ENCODE results near the gene SEC14L5. TPM values are rescaled to one million over a fixed set of nuclear protein-coding genes. Genes with fewer than 3 reads are reported as not detected.

The SEC14L5 gene
- polyA plus RNA-seq, 1 donor from 2014 or later: 0.43 TPM

DNA sequence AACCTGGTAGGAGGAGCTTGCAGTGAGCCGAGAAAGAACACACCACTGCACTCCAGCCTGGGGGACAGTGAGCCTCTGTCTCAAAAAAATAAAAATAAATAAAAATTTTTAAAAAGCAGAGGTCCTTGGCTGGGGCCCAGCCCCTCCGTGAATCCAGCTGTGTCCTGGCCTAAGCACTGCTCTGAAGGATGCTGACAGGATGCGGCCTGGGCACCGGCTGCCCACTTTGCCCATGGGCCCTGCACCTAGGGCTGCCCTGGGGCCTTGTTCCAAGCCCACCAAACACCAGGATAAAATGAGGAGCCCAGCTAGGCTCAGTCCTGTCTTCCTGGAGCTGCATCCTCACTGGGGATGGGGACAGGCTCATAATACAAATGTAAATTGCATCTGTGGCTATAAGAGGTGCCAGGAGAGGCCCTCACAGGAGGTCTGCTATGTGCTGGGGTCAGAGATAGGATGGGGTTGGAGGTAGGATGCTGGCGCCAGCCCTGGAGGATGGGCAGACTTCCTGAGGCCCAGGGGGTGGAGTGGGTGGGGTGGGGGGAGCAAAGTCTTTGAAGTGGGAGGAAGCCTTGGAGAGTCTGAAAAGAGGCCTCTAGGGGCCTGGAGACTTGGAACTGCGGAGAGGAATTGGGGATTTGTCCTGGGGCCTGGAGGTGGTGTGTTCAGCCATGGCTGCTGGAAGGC lies 101.4 kb downstream of the SEC14L5 start:
- Histone ChIP-seq H3K9me3 (ENCODE audit: low read length) (no peaks in the 10 kb centered on the region), H3K9ac (ENCODE audit: low read length) (no peak overlapping the region), H3K79me2 (replicated peaks; ENCODE audit: insufficient read depth, low read length) (no peaks in the 10 kb centered on the region), H3K9me2 (ENCODE audit: insufficient read depth, low read length) (no peaks in the 10 kb centered on the region), H3K4me3 (ENCODE audit: low read length) (no peak overlapping the region), H3F3A (ENCODE audit: insufficient read depth, low read length, poor library complexity, severe bottlenecking) (no peaks in the 10 kb centered on the region), H3K27ac (ENCODE audit: low read length) (no peak overlapping the region), H3K36me3 (ENCODE audit: insufficient read depth, low read length) (no peaks in the 10 kb centered on the region), H3K4me2 (ENCODE audit: low read length) (no peak overlapping the region), H2AFZ (ENCODE audit: low read depth, low read length) (no peak overlapping the region), H3K27me3 (ENCODE audit: insufficient read depth, low read depth, low read length) (no peaks in the 10 kb centered on the region), H4K20me1 (ENCODE audit: insufficient read depth) (no peaks in the 10 kb centered on the region)
- TF ChIP-seq EZH2 (IDR thresholded peaks at IDR 0.05; ENCODE audit: borderline replicate concordance, insufficient read depth, low read length, poor library complexity, severe bottlenecking) (no peak), POLR2AphosphoS5 (IDR thresholded peaks at IDR 0.05) (no peak), MXI1 (conservative IDR thresholded peaks at IDR 0.05; ENCODE audit: poor library complexity, severe bottlenecking) (no peak), EP300 (conservative IDR thresholded peaks at IDR 0.05; ENCODE audit: poor library complexity, severe bottlenecking) (no peak), RAD21 (conservative IDR thresholded peaks at IDR 0.05) (no peak), TAF1 (IDR thresholded peaks at IDR 0.05; ENCODE audit: low read depth) (no peak), SMC3 (conservative IDR thresholded peaks at IDR 0.05; ENCODE audit: poor library complexity) (no peak)
- TF ChIP-seq, protein P1, sequence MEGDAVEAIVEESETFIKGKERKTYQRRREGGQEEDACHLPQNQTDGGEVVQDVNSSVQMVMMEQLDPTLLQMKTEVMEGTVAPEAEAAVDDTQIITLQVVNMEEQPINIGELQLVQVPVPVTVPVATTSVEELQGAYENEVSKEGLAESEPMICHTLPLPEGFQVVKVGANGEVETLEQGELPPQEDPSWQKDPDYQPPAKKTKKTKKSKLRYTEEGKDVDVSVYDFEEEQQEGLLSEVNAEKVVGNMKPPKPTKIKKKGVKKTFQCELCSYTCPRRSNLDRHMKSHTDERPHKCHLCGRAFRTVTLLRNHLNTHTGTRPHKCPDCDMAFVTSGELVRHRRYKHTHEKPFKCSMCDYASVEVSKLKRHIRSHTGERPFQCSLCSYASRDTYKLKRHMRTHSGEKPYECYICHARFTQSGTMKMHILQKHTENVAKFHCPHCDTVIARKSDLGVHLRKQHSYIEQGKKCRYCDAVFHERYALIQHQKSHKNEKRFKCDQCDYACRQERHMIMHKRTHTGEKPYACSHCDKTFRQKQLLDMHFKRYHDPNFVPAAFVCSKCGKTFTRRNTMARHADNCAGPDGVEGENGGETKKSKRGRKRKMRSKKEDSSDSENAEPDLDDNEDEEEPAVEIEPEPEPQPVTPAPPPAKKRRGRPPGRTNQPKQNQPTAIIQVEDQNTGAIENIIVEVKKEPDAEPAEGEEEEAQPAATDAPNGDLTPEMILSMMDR (IDR thresholded peaks at IDR 0.05; ENCODE audit: poor library complexity, severe bottlenecking): no peak
- TF ChIP-seq, protein P2, sequence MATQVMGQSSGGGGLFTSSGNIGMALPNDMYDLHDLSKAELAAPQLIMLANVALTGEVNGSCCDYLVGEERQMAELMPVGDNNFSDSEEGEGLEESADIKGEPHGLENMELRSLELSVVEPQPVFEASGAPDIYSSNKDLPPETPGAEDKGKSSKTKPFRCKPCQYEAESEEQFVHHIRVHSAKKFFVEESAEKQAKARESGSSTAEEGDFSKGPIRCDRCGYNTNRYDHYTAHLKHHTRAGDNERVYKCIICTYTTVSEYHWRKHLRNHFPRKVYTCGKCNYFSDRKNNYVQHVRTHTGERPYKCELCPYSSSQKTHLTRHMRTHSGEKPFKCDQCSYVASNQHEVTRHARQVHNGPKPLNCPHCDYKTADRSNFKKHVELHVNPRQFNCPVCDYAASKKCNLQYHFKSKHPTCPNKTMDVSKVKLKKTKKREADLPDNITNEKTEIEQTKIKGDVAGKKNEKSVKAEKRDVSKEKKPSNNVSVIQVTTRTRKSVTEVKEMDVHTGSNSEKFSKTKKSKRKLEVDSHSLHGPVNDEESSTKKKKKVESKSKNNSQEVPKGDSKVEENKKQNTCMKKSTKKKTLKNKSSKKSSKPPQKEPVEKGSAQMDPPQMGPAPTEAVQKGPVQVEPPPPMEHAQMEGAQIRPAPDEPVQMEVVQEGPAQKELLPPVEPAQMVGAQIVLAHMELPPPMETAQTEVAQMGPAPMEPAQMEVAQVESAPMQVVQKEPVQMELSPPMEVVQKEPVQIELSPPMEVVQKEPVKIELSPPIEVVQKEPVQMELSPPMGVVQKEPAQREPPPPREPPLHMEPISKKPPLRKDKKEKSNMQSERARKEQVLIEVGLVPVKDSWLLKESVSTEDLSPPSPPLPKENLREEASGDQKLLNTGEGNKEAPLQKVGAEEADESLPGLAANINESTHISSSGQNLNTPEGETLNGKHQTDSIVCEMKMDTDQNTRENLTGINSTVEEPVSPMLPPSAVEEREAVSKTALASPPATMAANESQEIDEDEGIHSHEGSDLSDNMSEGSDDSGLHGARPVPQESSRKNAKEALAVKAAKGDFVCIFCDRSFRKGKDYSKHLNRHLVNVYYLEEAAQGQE (IDR thresholded peaks at IDR 0.05; ENCODE audit: borderline replicate concordance): no peak

DNA sequence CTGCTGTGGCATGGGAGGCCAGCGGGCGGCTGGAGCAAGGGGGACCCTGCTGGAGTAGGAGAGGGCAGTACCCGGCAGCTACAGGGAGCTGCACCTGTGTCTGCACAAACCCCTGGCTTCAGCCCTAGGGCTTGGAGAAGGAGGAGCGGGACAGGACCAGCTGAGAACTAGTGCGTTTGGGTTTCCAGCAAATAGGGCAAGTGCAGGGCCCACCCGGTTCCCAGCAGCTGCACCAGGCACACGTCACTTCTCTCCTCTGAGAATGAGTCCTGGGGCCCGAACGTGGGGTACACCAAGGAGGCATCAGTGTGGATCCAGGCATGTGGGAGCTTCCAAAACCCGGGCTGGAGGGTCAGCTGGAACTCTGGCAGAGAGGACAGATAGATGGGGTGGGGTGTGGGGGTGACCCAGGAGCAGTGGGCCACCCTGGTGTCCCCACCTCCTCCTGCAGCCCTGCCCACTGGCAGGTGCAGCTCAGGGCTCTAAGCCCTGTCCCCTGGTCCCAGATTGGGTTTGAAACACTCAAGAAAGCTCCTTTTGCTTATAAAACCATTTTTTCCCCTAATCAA lies 102.0 kb downstream of the SEC14L5 start:
- H3K9ac ChIP-seq (ENCODE audit: low read length): no peak overlapping the region
- no peaks in the 10 kb centered on the region for H3K36me3 ChIP-seq (ENCODE audit: insufficient read depth, low read length)
- H3K9me3 ChIP-seq (ENCODE audit: low read length): no peaks in the 10 kb centered on the region
- no peaks in the 10 kb centered on the region for H3K9me2 ChIP-seq (ENCODE audit: insufficient read depth, low read length)
- H4K20me1 ChIP-seq (ENCODE audit: insufficient read depth): no peaks in the 10 kb centered on the region
- no peaks in the 10 kb centered on the region for H3K79me2 ChIP-seq (replicated peaks; ENCODE audit: insufficient read depth, low read length)
- H2AFZ ChIP-seq (ENCODE audit: low read depth, low read length): no peak overlapping the region
- H3K4me2 ChIP-seq (ENCODE audit: low read length): no peak overlapping the region
- TF ChIP-seq, protein P2 (IDR thresholded peaks at IDR 0.05; ENCODE audit: borderline replicate concordance): no peak
- TF ChIP-seq MXI1 (conservative IDR thresholded peaks at IDR 0.05; ENCODE audit: poor library complexity, severe bottlenecking): no peak
- TF ChIP-seq, protein P1 (IDR thresholded peaks at IDR 0.05; ENCODE audit: poor library complexity, severe bottlenecking): no peak
- no peak for TF ChIP-seq SMC3 (conservative IDR thresholded peaks at IDR 0.05; ENCODE audit: poor library complexity)
- no peak for TF ChIP-seq TAF1 (IDR thresholded peaks at IDR 0.05; ENCODE audit: low read depth)
- no peak for TF ChIP-seq EP300 (conservative IDR thresholded peaks at IDR 0.05; ENCODE audit: poor library complexity, severe bottlenecking)
- no peak for TF ChIP-seq RAD21 (conservative IDR thresholded peaks at IDR 0.05)
- TF ChIP-seq POLR2AphosphoS5 (IDR thresholded peaks at IDR 0.05): no peak
- TF ChIP-seq EZH2 (IDR thresholded peaks at IDR 0.05; ENCODE audit: borderline replicate concordance, insufficient read depth, low read length, poor library complexity, severe bottlenecking): no peak
- no peak overlapping the region for H3K27ac ChIP-seq (ENCODE audit: low read length)
- no peaks in the 10 kb centered on the region for H3F3A ChIP-seq (ENCODE audit: insufficient read depth, low read length, poor library complexity, severe bottlenecking)
- H3K27me3 ChIP-seq (ENCODE audit: insufficient read depth, low read depth, low read length): no peaks in the 10 kb centered on the region
- H3K4me3 ChIP-seq (ENCODE audit: low read length): no peak overlapping the region

All from neural cell (in vitro differentiated cells).